Measurements from ENCODE around the gene UNCX. TPM values are rescaled to one million over a fixed set of nuclear protein-coding genes. Genes with fewer than 3 reads are reported as not detected.

Gene UNCX
- total and polyA plus RNA-seq, 9 of the 15 experiments (the other 6 are each of a cell fraction or from before 2014, with no cell fraction given): not detected

DNA sequence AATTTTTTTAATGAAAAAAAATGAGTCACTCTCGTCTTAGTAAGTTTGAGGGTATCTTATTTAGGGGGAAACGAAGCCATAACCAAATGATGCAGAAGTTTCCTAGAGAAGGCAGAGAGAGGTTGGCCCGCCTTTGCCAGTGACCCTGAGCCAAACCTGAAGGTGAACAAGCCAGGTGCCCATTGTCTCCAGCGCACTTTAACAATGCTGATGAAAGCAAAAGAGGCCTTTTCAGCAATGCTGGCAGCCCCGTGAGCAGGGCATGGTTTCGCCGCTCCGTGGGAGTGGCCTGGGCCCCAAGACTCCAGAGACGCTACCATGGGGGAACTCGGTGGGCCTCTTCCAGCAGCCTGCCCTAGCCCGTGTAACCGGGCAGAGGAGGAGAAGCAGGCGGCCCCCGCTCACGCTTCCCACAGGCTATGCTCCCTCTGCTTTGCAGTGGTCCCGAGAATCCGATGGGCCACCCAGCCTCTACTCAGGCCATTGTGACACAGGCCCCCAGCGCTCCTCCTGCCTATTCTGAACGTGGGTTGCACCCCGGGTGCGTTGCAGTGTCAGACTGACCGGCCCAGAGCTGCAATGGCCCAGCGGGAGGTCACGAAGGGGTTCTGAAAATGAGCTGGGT, 14.0 kb upstream of the UNCX start:
- no peak overlapping the region for H2AFZ ChIP-seq (ENCODE audit: low read depth, low read length)
- H4K20me1 ChIP-seq (replicated peaks; ENCODE audit: control insufficient read depth, insufficient read depth, low read length): peaks cover 6% of the 10 kb centered on the region; the same call in 1 of the 2 replicates
- no peaks in the 10 kb centered on the region for H3K36me3 ChIP-seq (ENCODE audit: control insufficient read depth, insufficient read depth, low read length)
- no TSS peak for BruUV-seq (replicated peaks)
- H3K27me3 ChIP-seq (ENCODE audit: control insufficient read depth in 2 of 2, insufficient read depth in 2 of 2, low read length in 2 of 2): peaks cover 43 to 65% of the 10 kb centered on the region in 2 experiments
- ChIA-PET CTCF (ENCODE audit: low intra/inter-chr PET ratio) (no interaction called here), POLR2A (interaction anchor here (0.8 kb wide), 1 partner anchor 32 kb away, joined by 5 read pairs; no protein-coding TSS in a partner anchor)
- H3K9me3 ChIP-seq (replicated peaks; ENCODE audit: control insufficient read depth, insufficient read depth, low read depth, low read length): no peaks in the 10 kb centered on the region
- 4% methylated on average over 23 of the region's 24 CpGs for WGBS (ENCODE audit: insufficient coverage, low coverage, missing lambda C conversion rate)
- no peak overlapping the region for H3K4me2 ChIP-seq (ENCODE audit: insufficient read depth, low read length)
- no peak overlapping the region for H3K4me3 ChIP-seq
- no peak for ATAC-seq
- H3K79me2 ChIP-seq (ENCODE audit: control insufficient read depth, insufficient read depth, low read length): no peaks in the 10 kb centered on the region
- H3K9me1 ChIP-seq (ENCODE audit: control insufficient read depth, insufficient read depth, low read length): no peaks in the 10 kb centered on the region
- no peak overlapping the region for H3K27ac ChIP-seq (ENCODE audit: extremely low read depth, low read depth, low read length)
- TF ChIP-seq HMG20B (CRISPR knock-in tag; IDR thresholded peaks at IDR 0.05) (no peak), TCF7 (IDR thresholded peaks at IDR 0.05; ENCODE audit: borderline replicate concordance) (no peak), RBM17 (IDR thresholded peaks at IDR 0.05; ENCODE audit: borderline replicate concordance, low read depth, low read length) (no peak)
- H3K9ac ChIP-seq (ENCODE audit: insufficient read depth in 1 of 2, low read depth in 2 of 2, low read length in 2 of 2): no peak overlapping the region; a peak in 1 of 4 replicates
- no peak for DNase-seq (ENCODE audit: extremely low read depth in 1 of 4, low spot score in 3 of 4)
- no peak for FAIRE-seq
- in situ Hi-C loops (cut with MboI) (no loop called here), intact Hi-C loops (cut with micrococcal nuclease) (no loop called here)
- peaks cover 3 to 8% of the 10 kb centered on the region in 2 experiments; a peak in 4 of 5 replicates for H3K4me1 ChIP-seq (replicated peaks in 1 of 2; ENCODE audit: control insufficient read depth in 2 of 2, insufficient read depth in 2 of 2, low read length in 2 of 2)

DNA sequence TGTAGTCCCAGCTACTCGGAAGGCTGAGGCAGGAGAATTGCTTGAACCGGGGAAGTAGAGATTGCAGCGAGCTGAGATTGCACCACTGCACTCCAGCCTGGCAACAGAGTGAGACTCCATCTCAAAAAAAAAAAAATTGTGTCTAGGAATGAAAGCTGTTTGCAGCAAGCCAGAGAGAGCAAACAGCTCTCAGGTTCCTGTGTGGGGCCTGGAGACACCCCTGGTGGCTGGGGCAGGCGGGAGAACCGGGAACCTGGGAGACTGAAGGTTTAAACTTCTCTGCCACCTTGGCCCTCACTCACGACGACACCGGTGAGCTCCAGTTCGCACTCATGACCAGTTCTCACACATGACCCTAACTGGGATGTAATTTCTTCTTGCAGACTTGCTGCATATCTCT, 13.2 kb upstream of the UNCX start:
- CTCF ChIA-PET (ENCODE audit: low intra/inter-chr PET ratio): no interaction called here
- POLR2A ChIA-PET: interaction anchor here (0.5 to 0.8 kb wide), 4 partner anchors 32 to 186 kb away, joined by 3 to 5 read pairs (median 4); no protein-coding TSS in a partner anchor

More for the DNA sequence above, 13.2 kb upstream of the UNCX start:
- no peak overlapping the region for H2AFZ ChIP-seq (ENCODE audit: low read depth, low read length)
- no peak overlapping the region for H3K27ac ChIP-seq (ENCODE audit: extremely low read depth, low read depth, low read length)
- no peak overlapping the region for H3K4me2 ChIP-seq (ENCODE audit: insufficient read depth, low read length)
- H3K36me3 ChIP-seq (ENCODE audit: control insufficient read depth, insufficient read depth, low read length): no peaks in the 10 kb centered on the region
- DNase-seq (ENCODE audit: extremely low read depth in 1 of 4, low spot score in 3 of 4) (no peak), ATAC-seq (no peak), FAIRE-seq (no peak)
- no peak overlapping the region for H3K9ac ChIP-seq (ENCODE audit: insufficient read depth in 1 of 2, low read depth in 2 of 2, low read length in 2 of 2)
- no TSS peak for BruUV-seq (replicated peaks)
- H3K9me3 ChIP-seq (replicated peaks; ENCODE audit: control insufficient read depth, insufficient read depth, low read depth, low read length): no peaks in the 10 kb centered on the region
- 2% methylated on average over 9 of the region's 9 CpGs for WGBS (ENCODE audit: insufficient coverage, low coverage, missing lambda C conversion rate)
- intact Hi-C loops (cut with micrococcal nuclease) (no loop called here), in situ Hi-C loops (cut with MboI) (no loop called here)
- H3K79me2 ChIP-seq (ENCODE audit: control insufficient read depth, insufficient read depth, low read length): no peaks in the 10 kb centered on the region
- no peaks in the 10 kb centered on the region for H3K9me1 ChIP-seq (ENCODE audit: control insufficient read depth, insufficient read depth, low read length)
- peaks cover 6% of the 10 kb centered on the region; the same call in 1 of the 2 replicates for H4K20me1 ChIP-seq (replicated peaks; ENCODE audit: control insufficient read depth, insufficient read depth, low read length)
- no peak overlapping the region for H3K4me3 ChIP-seq
- peaks cover 3 to 17% of the 10 kb centered on the region in 2 experiments; a peak in 4 of 5 replicates for H3K4me1 ChIP-seq (replicated peaks in 1 of 2; ENCODE audit: control insufficient read depth in 2 of 2, insufficient read depth in 2 of 2, low read length in 2 of 2)
- TF ChIP-seq SMARCA4 (IDR thresholded peaks at IDR 0.05): no peak
- no peak for TF ChIP-seq ZNF165 (CRISPR knock-in tag; IDR thresholded peaks at IDR 0.05; ENCODE audit: borderline replicate concordance)
- no peak for TF ChIP-seq MTA1 (IDR thresholded peaks at IDR 0.05; ENCODE audit: borderline replicate concordance)
- TF ChIP-seq FOXK1 (CRISPR knock-in tag; IDR thresholded peaks at IDR 0.05; ENCODE audit: borderline replicate concordance): no peak
- no peak for TF ChIP-seq ADNP (tag; IDR thresholded peaks at IDR 0.05)
- TF ChIP-seq HNRNPUL1 (IDR thresholded peaks at IDR 0.05; ENCODE audit: low read length): no peak
- TF ChIP-seq HNRNPL (IDR thresholded peaks at IDR 0.05; ENCODE audit: low read depth, low read length): no peak
- peaks cover 43 to 64% of the 10 kb centered on the region in 2 experiments for H3K27me3 ChIP-seq (ENCODE audit: control insufficient read depth in 2 of 2, insufficient read depth in 2 of 2, low read length in 2 of 2)
